ENCODE data around the gene CCDC69. TPM values are rescaled to one million over a fixed set of nuclear protein-coding genes. Genes with fewer than 3 reads are reported as not detected.

The CCDC69 gene
- total RNA-seq, 1 donor from 2014 or later = 0.78 TPM

- DNase-seq = no peak
Measured at GRCh38 chr5:151142933-151143332, 81.0 kb downstream of the CCDC69 start.

GRCh38 chr5:151141535-151141934, 82.4 kb downstream of the CCDC69 start:
- no peak for DNase-seq

GRCh38 chr5:151140686-151141459, 83.0 kb downstream of the CCDC69 start:
- no peak for DNase-seq

GRCh38 chr5:151139646-151140045, 84.2 kb downstream of the CCDC69 start:
- no peak for DNase-seq

- no peak for DNase-seq
Measured at GRCh38 chr5:151139015-151139414, 84.9 kb downstream of the CCDC69 start.

- no peak for DNase-seq
Measured at GRCh38 chr5:151138114-151138513, 85.8 kb downstream of the CCDC69 start.

- DNase-seq = no peak
Measured at GRCh38 chr5:151137067-151137825, 86.6 kb downstream of the CCDC69 start.

- DNase-seq = no peak
Measured at GRCh38 chr5:151134228-151134627, 89.7 kb downstream of the CCDC69 start.

GRCh38 chr5:151132963-151133362, 90.9 kb downstream of the CCDC69 start:
- DNase-seq = no peak

Other genes with a start within 250 kb of the CCDC69 start
- 12.3 TPM for gene GPX3, start 203.5 kb downstream of the CCDC69 start, total RNA-seq
- 18.1 TPM for gene TNIP1, start 143.1 kb downstream of the CCDC69 start, total RNA-seq
- gene ANXA6, start 66.3 kb downstream of the CCDC69 start, total RNA-seq = 74.7 TPM
- gene GM2A, start 29.1 kb upstream of the CCDC69 start, total RNA-seq = 12.6 TPM
- not detected for gene SLC36A3, start 79.7 kb upstream of the CCDC69 start, total RNA-seq
- not detected for gene SLC36A2, start 123.5 kb upstream of the CCDC69 start, total RNA-seq
- 26.0 TPM for gene SLC36A1, start 223.5 kb upstream of the CCDC69 start, total RNA-seq